Occipital lobe (tissue), 2 donors: ENCODE data around the gene ELP4. TPM values are rescaled to one million over a fixed set of nuclear protein-coding genes. Genes with fewer than 3 reads are reported as not detected.

ENCODE experiments used
- DNase-seq: peaks from one replicate; lab custom pipeline; 2025; lab: John Stamatoyannopoulos, UW
- total RNA-seq: library from RNA; depleted of rRNA; stranded (reverse); fragments of >200 nt; gene quantifications from one replicate; pipeline ENCODE4 v1.2.3, GENCODE V29; 2014

The ELP4 gene
- total RNA-seq, 1 donor from 2014 or later = 36.5 TPM

DNA sequence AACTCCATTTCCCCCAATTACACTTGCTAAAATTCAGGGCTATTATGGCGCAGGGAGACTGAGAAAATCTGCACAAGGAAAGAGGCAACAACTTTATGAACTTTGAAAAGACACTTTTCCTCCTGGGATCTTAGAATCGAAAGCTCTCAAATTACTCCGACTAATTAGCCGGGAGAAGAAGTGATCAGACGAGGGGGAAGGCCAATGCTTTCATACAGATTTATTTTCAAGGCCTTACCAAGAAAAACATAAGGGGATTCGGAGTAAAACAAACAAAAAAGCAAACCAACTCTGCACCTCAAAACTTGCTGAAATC lies 299.9 kb downstream of the ELP4 start:
- no peak for DNase-seq

DNA sequence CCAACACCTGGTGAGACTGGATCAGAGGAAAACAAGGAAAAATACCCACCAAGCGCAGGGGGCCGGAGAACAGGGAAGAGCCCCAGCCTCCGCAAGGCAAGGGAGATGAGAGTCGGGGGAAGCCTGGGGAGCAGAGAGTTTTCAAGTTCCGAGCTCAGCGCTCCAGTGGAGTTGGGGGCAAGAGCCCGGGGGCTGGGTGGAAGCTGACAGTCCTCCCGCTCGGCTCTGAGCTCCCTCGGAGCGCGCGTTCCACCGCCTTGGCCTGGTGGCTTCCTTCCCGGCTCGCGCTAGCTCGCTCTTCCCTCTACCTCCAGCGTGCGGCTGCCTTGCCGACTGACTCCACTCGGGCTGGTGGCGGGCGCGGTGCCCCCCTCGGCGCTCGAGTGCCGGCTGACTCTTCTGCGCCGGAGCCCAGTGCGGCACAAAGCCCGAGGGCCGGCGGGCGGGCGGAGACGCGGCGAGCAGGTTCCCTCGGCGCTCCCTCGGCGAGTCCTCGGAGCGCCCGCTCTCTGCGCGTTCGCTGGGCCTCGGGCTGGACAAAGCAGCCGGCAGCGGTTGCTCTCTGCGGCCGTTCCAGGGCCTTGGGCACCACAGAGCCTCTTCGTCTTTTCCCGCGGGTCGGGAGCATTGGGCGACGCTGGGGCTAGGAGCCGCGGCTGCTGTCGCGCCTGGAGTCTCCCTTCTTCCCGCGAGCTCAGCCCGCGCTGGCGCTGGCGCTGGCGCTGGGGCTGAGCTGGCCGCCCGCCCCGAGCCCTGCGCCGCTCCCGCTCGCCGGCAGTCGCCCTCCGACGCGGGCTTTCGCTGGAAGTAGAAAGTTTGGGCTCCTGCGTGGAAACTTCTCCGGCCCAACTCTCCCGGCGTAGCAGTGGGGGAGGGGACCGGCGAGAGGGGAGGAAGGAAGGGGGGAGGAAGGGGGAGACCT lies 300.6 kb downstream of the ELP4 start:
- DNase-seq = no peak

GRCh38 chr11:31810779-31811647 lies 301.4 kb downstream of the ELP4 start, which contains the start of gene PAX6:
TSS of gene PAX6 (minus strand) at chr11:31811322. CDS start at chr11:31806411, 4,911 bp downstream.
- peak; percentile 53 for DNase-seq

GRCh38 chr11:31812383-31813381 lies 303.1 kb downstream of the ELP4 start:
- DNase-seq = no peak

GRCh38 chr11:31813391-31814175 lies 304.0 kb downstream of the ELP4 start:
- DNase-seq = no peak

DNA sequence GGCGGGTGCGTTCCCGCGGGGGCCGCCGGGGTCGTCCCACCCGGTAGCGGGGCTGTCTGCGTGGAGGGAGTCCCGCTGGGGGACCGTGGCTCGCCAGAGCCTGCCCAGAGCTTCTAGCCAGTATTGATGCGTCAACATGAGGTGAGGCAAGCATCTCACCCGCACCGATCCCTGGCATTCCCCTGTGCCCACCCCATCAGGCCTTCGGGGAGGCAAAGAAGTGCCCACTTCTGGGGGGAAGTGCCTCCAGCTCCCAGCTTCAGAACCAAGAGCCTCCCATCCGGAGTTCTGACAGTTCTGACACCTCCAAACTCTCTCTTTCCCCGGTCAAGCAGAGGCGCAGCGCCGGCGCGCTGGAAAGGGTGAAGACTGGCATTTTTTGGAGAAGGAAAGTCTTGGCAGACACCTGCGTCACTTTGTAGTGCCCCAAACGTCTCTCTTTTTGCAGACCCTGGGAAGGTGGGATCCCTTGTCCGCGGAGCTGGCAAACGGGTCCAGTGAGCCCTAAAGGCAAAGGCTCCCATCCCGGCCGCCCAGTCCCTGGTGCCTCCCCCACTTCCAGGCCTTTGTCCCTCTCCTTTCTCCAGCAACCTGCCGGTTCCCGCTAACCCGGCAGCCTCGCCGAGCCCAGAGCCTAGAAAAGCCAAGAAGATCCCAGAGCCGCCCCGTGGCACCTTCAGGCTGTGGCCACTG lies 304.8 kb downstream of the ELP4 start:
- no peak for DNase-seq

GRCh38 chr11:31815711-31816467 lies 306.3 kb downstream of the ELP4 start:
- DNase-seq = no peak

DNA sequence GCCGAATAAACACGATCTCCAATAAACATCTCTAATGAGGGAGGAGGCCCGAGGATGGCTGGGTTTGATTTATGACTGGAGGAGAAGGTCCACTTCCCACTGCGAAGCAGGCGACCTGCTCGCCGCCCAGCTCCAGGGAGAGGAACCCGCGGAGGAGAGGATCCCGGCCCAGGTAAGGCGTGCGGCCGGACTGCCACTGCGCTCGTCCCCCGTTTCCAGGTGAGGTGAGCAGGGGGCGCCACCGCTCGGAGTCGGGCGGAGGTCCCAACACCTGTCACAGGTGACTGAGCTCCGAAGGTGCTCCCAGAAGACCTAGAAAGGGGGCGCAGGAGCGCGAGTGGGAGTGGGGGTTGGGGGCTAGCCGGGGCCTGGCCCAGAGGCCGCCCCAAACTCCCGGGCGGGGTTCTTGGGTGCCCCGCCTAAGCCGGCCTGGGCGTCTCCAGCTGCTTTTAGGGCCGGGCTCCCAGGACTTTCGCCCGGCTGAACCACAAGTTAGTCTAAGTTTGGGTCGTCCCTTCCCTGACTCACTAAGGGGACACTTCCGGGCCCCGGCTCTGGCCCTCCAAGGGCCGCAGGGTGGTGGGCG lies 307.0 kb downstream of the ELP4 start:
- DNase-seq = no peak

DNA sequence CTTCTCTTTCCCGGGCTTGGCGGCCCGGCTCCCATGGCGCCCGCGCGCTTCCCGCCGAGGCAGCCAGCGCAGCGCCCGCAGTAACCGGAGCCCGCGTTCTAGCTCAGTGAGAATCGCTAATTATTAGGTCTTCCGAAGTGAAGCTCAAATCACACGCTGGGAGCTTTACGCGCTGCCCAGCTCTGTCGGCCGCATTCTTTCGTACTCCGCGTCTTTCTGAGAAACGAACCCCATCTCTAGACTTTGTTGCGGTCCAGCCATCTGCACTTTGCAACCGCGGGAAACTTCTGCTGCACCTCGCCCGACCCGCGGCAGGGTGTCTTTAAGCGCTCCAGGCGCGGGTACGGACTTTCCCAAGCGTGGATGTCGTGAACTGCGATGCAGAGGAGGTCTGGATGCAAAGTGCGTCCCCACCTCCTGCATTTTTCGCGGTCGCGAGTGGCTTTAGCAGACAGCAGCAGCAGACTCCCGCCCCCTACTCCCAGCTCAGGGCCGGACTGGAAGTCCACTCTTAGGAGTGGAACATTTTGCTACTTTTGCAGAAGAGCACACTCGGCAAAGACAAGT lies 307.6 kb downstream of the ELP4 start:
- DNase-seq = no peak

DNA sequence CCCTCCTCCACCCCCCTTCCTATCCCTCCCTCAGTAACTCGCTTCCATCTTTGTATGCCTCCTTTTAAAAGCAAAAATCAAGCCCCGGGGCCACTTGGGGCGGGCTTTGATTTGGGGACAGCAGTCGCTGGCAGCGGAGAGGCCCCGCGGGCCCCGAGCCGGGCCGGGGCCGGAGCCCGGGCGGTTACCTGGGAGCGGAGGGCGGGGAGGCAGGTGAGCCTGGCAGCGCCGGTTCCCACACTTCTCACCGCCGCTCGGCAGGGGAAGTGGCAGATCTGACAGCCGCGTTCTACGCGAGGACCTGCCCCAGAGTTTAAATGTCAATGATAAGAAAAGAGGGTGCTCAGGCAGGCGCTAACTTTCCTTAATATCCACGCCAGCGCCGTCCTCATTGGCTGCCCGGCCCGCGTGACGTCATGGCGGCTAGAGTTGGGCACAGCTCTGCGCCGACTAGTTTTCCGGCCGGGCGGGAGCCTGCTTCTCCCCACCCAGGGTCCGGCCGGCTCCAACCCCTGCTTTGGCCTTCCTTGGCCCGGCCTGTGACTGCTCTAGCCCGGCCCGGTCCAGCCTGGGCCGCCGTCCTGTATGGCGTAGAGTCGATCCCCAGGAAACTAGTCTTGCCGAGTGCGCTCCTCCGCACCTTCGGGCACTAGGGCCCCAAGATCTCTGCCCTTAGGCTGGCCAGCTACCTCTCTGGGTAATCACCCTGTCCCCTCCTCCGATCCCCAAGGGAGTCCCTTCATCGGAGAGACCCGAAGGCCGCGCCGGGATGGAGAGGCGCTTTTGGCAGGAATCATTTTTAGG lies 308.3 kb downstream of the ELP4 start:
- no peak for DNase-seq

- DNase-seq = no peak
These were observed 308.8 kb downstream of the ELP4 start for GRCh38 chr11:31818425-31818755.

DNA sequence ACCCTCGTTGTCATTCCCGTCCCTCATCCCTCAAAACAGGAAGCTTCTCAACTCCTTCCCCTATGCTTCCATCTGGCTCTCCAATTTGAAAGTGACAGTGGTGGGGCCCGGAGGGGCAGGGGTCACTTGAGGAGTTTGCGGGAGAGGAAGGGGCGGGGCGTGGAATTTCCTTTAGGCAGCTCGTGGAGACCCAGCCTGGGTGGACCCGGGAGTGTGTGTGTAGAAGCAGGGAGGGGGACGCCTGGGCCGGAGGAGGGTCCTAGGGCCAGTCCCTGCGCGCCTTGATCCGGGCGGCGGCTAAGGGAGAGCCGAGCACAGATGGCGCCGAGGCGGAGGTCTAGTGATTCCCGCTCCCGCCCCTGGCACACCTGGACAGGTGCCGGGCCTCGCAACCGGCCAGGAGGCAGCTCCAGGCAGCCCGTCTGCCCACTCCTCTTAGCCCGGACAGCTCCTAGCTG lies 309.3 kb downstream of the ELP4 start:
- no peak for DNase-seq

GRCh38 chr11:31819621-31820437 lies 310.3 kb downstream of the ELP4 start:
- no peak for DNase-seq

- DNase-seq = no peak
These were observed 310.9 kb downstream of the ELP4 start for GRCh38 chr11:31820438-31820818.

- DNase-seq = no peak
These were observed 311.7 kb downstream of the ELP4 start for GRCh38 chr11:31821235-31821764.

DNA sequence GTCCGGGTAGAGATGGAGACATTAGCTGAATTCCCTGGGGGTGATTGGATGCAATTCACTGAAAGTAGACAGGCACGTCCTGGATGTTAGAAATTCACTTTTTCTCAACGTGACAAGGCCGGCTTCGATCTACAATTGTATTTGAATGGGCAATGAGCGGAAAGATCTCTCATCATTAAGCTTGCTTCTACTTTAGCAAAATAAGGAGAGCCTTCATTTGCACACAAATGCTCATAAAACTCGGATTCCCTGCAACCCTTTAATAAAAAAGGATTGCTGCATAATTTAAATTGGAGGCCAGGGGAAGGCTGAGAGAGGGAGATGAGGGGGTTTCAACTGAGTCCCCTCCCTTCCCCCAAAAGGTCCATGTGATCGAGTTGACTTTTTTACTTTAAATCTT lies 312.2 kb downstream of the ELP4 start:
- no peak for DNase-seq
